ENCODE data around the gene SEC24C.
"Not testable (repeated sequence)": the region's sequence is repeated elsewhere in the genome, so short reads cannot be mapped to it uniquely, and the experiment has no call there.

Gene SEC24C

GRCh38 chr10:73791871-73792400, 47.8 kb downstream of the SEC24C start:
- H3K27ac ChIP-seq: no peak overlapping the region
- TF ChIP-seq, protein P1, sequence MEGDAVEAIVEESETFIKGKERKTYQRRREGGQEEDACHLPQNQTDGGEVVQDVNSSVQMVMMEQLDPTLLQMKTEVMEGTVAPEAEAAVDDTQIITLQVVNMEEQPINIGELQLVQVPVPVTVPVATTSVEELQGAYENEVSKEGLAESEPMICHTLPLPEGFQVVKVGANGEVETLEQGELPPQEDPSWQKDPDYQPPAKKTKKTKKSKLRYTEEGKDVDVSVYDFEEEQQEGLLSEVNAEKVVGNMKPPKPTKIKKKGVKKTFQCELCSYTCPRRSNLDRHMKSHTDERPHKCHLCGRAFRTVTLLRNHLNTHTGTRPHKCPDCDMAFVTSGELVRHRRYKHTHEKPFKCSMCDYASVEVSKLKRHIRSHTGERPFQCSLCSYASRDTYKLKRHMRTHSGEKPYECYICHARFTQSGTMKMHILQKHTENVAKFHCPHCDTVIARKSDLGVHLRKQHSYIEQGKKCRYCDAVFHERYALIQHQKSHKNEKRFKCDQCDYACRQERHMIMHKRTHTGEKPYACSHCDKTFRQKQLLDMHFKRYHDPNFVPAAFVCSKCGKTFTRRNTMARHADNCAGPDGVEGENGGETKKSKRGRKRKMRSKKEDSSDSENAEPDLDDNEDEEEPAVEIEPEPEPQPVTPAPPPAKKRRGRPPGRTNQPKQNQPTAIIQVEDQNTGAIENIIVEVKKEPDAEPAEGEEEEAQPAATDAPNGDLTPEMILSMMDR (conservative IDR thresholded peaks at IDR 0.05): no peak

DNA sequence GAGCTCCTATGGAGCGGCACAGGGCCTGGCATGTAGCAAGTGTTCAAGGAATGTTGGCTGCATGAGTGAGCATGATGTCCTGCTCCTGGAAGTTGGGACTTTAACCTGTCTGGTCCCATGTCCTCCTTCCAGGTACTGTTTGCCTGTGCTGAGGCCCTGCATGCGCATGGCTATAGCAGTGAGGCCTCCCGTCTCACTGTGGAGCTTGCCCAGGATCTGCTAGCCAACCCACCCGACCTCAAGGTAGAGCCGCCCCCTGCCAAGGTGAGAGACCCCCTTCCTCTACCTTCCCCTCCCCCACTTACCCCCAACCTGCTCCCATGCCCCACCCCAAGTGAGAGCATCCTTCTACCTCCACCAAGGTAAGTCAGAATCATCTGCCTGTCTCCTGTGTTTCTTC, 49.3 kb downstream of the SEC24C start:
- no peak overlapping the region for H3K27ac ChIP-seq
- TF ChIP-seq, protein P1 (conservative IDR thresholded peaks at IDR 0.05): no peak

GRCh38 chr10:73795491-73795890, 51.3 kb downstream of the SEC24C start:
- not testable (repeated sequence) for H3K27ac ChIP-seq

GRCh38 chr10:73796035-73796434, 51.9 kb downstream of the SEC24C start:
- H3K27ac ChIP-seq: not testable (repeated sequence)

DNA sequence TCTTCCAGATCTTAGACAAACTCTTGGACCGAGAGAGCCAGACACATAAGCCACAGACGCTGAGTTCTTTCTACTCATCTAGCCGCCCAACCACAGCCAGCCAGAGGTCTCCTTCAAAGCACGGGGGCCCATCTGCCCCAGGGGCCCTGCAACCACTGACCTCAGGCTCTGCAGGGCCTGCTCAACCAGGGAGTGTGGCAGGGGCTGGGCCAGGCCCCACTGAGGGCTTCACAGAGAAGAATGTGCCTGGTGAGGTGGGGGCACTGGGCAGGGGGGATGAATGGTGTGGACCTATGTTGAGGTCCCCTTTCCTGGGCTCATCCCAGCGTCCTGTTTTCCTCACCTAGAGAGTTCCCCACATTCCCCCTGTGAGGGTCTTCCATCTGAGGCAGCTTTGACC, 52.6 kb downstream of the SEC24C start:
- no peak overlapping the region for H3K27ac ChIP-seq

GRCh38 chr10:73797324-73798025, 53.3 kb downstream of the SEC24C start:
- no peak overlapping the region for H3K27ac ChIP-seq
- TF ChIP-seq, protein P1 (conservative IDR thresholded peaks at IDR 0.05): no peak

More for the DNA sequence above, 52.6 kb downstream of the SEC24C start:
- TF ChIP-seq, protein P1 (conservative IDR thresholded peaks at IDR 0.05): no peak

DNA sequence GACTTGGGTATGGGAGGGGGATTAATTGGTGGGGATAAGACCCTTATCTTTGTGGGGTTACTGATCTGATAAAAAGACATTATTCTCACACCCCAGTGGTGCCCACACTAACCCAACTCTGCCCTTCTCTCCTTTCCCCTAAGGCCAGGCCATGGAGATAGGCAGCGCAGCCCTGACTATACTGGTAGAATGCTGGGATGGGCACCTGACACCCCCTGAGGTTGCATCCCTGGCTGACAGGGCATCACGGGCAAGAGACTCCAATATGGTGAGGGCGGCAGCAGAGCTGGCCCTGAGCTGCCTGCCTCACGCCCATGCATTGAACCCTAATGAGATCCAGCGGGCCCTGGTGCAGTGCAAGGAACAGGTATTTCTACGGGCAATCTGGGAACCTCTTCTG, 53.9 kb downstream of the SEC24C start:
- TF ChIP-seq, protein P1 (conservative IDR thresholded peaks at IDR 0.05): no peak
- no peak overlapping the region for H3K27ac ChIP-seq

DNA sequence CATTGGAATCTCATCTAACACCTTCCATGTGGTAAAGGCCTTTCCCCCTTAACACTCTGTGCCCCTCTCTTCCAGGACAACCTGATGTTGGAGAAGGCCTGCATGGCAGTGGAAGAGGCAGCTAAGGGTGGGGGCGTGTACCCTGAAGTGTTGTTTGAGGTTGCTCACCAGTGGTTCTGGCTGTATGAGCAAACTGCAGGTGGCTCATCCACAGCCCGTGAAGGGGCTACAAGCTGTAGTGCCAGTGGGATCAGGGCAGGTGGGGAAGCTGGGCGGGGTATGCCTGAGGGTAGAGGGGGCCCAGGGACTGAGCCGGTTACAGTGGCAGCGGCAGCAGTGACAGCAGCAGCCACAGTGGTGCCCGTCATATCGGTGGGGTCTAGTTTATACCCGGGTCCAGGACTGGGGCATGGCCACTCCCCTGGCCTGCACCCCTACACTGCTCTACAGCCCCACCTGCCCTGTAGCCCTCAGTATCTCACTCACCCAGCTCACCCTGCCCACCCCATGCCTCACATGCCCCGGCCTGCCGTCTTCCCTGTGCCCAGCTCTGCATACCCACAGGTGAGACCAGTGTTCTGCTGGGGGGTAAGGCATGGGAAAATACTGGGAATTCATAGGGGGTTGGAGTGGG, 54.9 kb downstream of the SEC24C start:
- no peak overlapping the region for H3K27ac ChIP-seq
- TF ChIP-seq, protein P1 (conservative IDR thresholded peaks at IDR 0.05): no peak
